DND-41 (cell line): ENCODE results near the gene UBE3B.

Experiments
- ATAC-seq: fragments of 200-7000 bp; cut with Tn5 transposase; 3 replicates; pipeline ENCODE4 v1.9.1; 2021; ENCODE audit warnings: low read depth; ENCODE audit not compliant: insufficient read depth
- DNase-seq: peaks from one replicate; pipeline ENCODE4 v3.0.0-alpha.2; 2020
- H2AFZ ChIP-seq: 2 replicates; pipeline ENCODE4 v1.6.0; 2012; ENCODE audit warnings: low read depth, low read length
- H3K27ac ChIP-seq: 2 replicates; pipeline ENCODE4 v1.5.1; 2012; ENCODE audit warnings: low read length, inconsistent platforms
- H3K27me3 ChIP-seq: fragments of 200-600 bp; sonication (generic); 2 replicates; pipeline ENCODE4 v1.6.0; 2012; ENCODE audit warnings: low read length, mild to moderate bottlenecking, inconsistent platforms; ENCODE audit not compliant: insufficient read depth, poor library complexity
- H3K36me3 ChIP-seq: 2 replicates; pipeline ENCODE4 v1.5.1; 2012; ENCODE audit warnings: low read length, inconsistent platforms; ENCODE audit not compliant: insufficient read depth
- H3K4me1 ChIP-seq: 2 replicates; pipeline ENCODE4 v1.5.1; 2012; ENCODE audit warnings: mild to moderate bottlenecking, low read length; ENCODE audit not compliant: insufficient read depth
- H3K4me2 ChIP-seq: 2 replicates; pipeline ENCODE4 v1.6.0; 2012; ENCODE audit warnings: mild to moderate bottlenecking, moderate library complexity, low read length, inconsistent platforms; ENCODE audit not compliant: insufficient read depth
- H3K4me3 ChIP-seq, 2 experiments: fragments of 200-600 bp in 1 of 2; shearing (Covaris generic) in 1 of 2; 2 replicates each; pipeline ENCODE4 v1.5.1; 2012 to 2016; ENCODE audit warnings: inconsistent platforms in 2 of 2, low read length in 2 of 2, mild to moderate bottlenecking in 2 of 2, low read depth in 1 of 2, moderate library complexity in 1 of 2
- H3K79me2 ChIP-seq: 2 replicates; pipeline ENCODE4 v1.6.0; 2012; ENCODE audit warnings: low read length, inconsistent platforms; ENCODE audit not compliant: insufficient read depth
- H3K9ac ChIP-seq: 2 replicates; pipeline ENCODE4 v1.6.0; 2012; ENCODE audit warnings: low read depth, mild to moderate bottlenecking, inconsistent platforms, low read length, moderate library complexity
- H3K9me3 ChIP-seq: 2 replicates; pipeline ENCODE4 v1.5.1; 2012; ENCODE audit warnings: low read length, moderate library complexity, mild to moderate bottlenecking, inconsistent platforms; ENCODE audit not compliant: insufficient read depth, severe bottlenecking
- H4K20me1 ChIP-seq: 2 replicates; pipeline ENCODE4 v1.6.0; 2012; ENCODE audit warnings: low read length; ENCODE audit not compliant: insufficient read depth
- EZH2 ChIP-seq: IDR thresholded peaks from 3 replicates; pipeline ENCODE4 v1.6.1; 2012; ENCODE audit warnings: borderline replicate concordance, low read depth, mild to moderate bottlenecking, moderate library complexity, low read length, inconsistent platforms; ENCODE audit not compliant: severe bottlenecking
- TF ChIP-seq, protein P1 (sequence below): IDR thresholded peaks from 2 replicates; pipeline ENCODE4 v1.5.1; 2012; ENCODE audit warnings: borderline replicate concordance, low read length, moderate library complexity, mild to moderate bottlenecking; ENCODE audit not compliant: poor library complexity, severe bottlenecking; ENCODE audit errors: extremely low read depth

The UBE3B gene

GRCh38 chr12:109571773-109572505 is 94.5 kb downstream of the UBE3B start:
- Histone ChIP-seq H3K4me3 (peak overlapping the region in 1 of 2 experiments; percentile 99; a peak in 1 of 4 replicates), H3K27ac (peak overlapping the region; percentile 3; the same call in 1 of the 2 replicates), H3K4me2 (peak overlapping the region; percentile 97), H3K9ac (peak overlapping the region; percentile 89; the same call in 1 of the 2 replicates), H3K27me3 (no peaks in the 10 kb centered on the region), H4K20me1 (no peaks in the 10 kb centered on the region), H3K36me3 (peaks cover 58% of the 10 kb centered on the region), H3K4me1 (peaks cover 37% of the 10 kb centered on the region), H3K79me2 (peaks cover 32% of the 10 kb centered on the region), H3K9me3 (no peaks in the 10 kb centered on the region), H2AFZ (no peak overlapping the region)
- ATAC-seq (no peak), DNase-seq (no peak)
- no peak for TF ChIP-seq EZH2
- TF ChIP-seq, protein P1, sequence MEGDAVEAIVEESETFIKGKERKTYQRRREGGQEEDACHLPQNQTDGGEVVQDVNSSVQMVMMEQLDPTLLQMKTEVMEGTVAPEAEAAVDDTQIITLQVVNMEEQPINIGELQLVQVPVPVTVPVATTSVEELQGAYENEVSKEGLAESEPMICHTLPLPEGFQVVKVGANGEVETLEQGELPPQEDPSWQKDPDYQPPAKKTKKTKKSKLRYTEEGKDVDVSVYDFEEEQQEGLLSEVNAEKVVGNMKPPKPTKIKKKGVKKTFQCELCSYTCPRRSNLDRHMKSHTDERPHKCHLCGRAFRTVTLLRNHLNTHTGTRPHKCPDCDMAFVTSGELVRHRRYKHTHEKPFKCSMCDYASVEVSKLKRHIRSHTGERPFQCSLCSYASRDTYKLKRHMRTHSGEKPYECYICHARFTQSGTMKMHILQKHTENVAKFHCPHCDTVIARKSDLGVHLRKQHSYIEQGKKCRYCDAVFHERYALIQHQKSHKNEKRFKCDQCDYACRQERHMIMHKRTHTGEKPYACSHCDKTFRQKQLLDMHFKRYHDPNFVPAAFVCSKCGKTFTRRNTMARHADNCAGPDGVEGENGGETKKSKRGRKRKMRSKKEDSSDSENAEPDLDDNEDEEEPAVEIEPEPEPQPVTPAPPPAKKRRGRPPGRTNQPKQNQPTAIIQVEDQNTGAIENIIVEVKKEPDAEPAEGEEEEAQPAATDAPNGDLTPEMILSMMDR: no peak

- H3K79me2 ChIP-seq: peaks cover 32% of the 10 kb centered on the region
- peak overlapping the region; percentile 89 for H3K9ac ChIP-seq
- peak overlapping the region; percentile 97 for H3K4me2 ChIP-seq
- peaks cover 58% of the 10 kb centered on the region for H3K36me3 ChIP-seq
- no peak for DNase-seq
- H4K20me1 ChIP-seq: no peaks in the 10 kb centered on the region
- H3K27me3 ChIP-seq: no peaks in the 10 kb centered on the region
- peaks cover 37% of the 10 kb centered on the region for H3K4me1 ChIP-seq
- H3K4me3 ChIP-seq: peak overlapping the region; percentile 58 to 99; a peak in 3 of 4 replicates
- no peak for TF ChIP-seq EZH2
- TF ChIP-seq, protein P1: no peak
- peak overlapping the region; percentile 96 for H3K27ac ChIP-seq
- H2AFZ ChIP-seq: peak overlapping the region; percentile 98
- no peak for ATAC-seq
- no peaks in the 10 kb centered on the region for H3K9me3 ChIP-seq
Observed at GRCh38 chr12:109572506-109572845, 95.0 kb downstream of the UBE3B start.

DNA sequence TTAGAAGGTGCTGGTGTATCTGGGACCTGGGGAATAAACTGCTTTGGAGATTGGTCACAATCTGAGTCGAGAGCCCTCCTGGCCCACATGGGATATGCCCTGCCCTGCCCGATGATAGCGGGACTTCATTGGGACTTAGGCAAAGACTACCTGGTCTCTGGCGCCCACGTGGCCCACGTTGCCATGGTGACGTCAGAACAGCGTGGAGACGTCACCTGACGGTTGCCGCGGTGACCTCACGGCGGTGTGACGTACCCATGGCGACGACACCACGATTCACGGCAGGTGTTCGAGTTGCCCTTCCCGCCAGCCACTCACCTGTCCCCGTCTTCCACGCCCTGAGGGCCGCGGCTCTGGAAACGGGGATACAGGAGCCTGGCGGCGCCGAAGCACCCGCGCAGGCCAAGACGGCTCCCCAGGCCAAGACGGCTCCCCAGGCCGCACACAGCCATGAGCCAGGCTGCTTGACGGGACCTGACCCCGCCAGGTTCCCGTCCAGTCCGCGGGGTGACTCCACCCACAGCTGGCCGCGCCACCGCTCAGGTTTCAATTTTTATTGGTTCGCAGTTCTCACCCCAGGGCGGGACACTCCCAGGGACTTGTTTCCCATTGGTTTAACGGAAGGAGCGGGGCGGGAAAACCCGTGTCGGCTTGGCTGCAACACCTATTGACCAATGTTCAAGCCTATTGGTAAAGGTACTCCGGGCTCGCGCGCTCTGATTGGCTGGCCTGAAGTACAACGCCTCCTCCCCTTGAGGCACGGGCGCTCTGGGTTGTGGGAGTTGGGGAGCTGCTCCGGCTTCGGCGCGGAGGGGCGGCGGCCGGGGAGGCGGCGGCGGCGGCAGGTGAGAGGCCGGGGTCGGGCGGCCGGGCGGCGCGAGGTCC is 95.8 kb downstream of the UBE3B start, which contains the start of the genes MMAB and MVK:
TSS of gene MMAB (minus strand) at position 476 of the 885 bp plus-strand sequence. CDS start at position 452, 24 bp downstream.
TSS of gene MVK (plus strand) at position 766 of the 885 bp plus-strand sequence. CDS start 1,029 bp downstream, outside the sequence.
- H3K79me2 ChIP-seq: peaks cover 32% of the 10 kb centered on the region
- peak; percentile 99 for DNase-seq
- H3K4me1 ChIP-seq: peaks cover 37% of the 10 kb centered on the region
- peak within 1 kb of the TSS; percentile 89 for H3K9ac ChIP-seq
- H3K27me3 ChIP-seq: no peaks in the 10 kb centered on the region
- peak within 1 kb of the TSS; percentile 58 to 99 for H3K4me3 ChIP-seq
- H2AFZ ChIP-seq: peak within 1 kb of the TSS; percentile 98
- H3K27ac ChIP-seq: peak within 1 kb of the TSS; percentile 96
- ATAC-seq: peak; percentile 96
- TF ChIP-seq, protein P1: no peak
- TF ChIP-seq EZH2: no peak
- 0 out of 2 replicates have a peak, but pooled peaks cover 2% of the 10 kb centered on the region for H4K20me1 ChIP-seq
- peak within 1 kb of the TSS; percentile 97 for H3K4me2 ChIP-seq
- H3K36me3 ChIP-seq: peaks cover 58% of the 10 kb centered on the region
- no peaks in the 10 kb centered on the region for H3K9me3 ChIP-seq
